HG03442 (cell line): ENCODE measurements around the gene AK2.
"Not testable (repeated sequence)": the region's sequence is repeated elsewhere in the genome, so short reads cannot be mapped to it uniquely, and the experiment has no call there.

ENCODE experiments used
- ATAC-seq: cut with Tn5 transposase; IDR thresholded peaks from one replicate; pipeline ENCODE4 v1.9.1; 2021; ENCODE audit warnings: mild to moderate bottlenecking, moderate library complexity; ENCODE audit not compliant: unreplicated experiment

Gene AK2

GRCh38 chr1:32977546-32978087 lies 59.1 kb downstream of the AK2 start:
- ATAC-seq: no peak

- ATAC-seq: not testable (repeated sequence)
Observed at GRCh38 chr1:32975055-32975454, 61.6 kb downstream of the AK2 start.

- not testable (repeated sequence) for ATAC-seq
Observed at GRCh38 chr1:32973458-32973857, 63.2 kb downstream of the AK2 start.

- no peak for ATAC-seq
Observed at GRCh38 chr1:32972814-32973428, 63.8 kb downstream of the AK2 start.

- ATAC-seq: no peak
Observed at GRCh38 chr1:32971576-32971975, 65.1 kb downstream of the AK2 start.

- no peak for ATAC-seq
Observed at GRCh38 chr1:32971156-32971555, 65.5 kb downstream of the AK2 start.

- ATAC-seq: no peak
Observed at GRCh38 chr1:32969566-32969965, 67.1 kb downstream of the AK2 start.

GRCh38 chr1:32967888-32968568 lies 68.7 kb downstream of the AK2 start:
- no peak for ATAC-seq

GRCh38 chr1:32966900-32967299 lies 69.8 kb downstream of the AK2 start:
- ATAC-seq: no peak

GRCh38 chr1:32965251-32965747 lies 71.4 kb downstream of the AK2 start:
- ATAC-seq: no peak

GRCh38 chr1:32964461-32965250 lies 72.0 kb downstream of the AK2 start, which contains the start of gene RNF19B:
Gene RNF19B (minus strand): TSS chr1:32964809. CDS start chr1:32964685, 124 bp downstream.
- ATAC-seq: peak; percentile 78

GRCh38 chr1:32963746-32964460 lies 72.8 kb downstream of the AK2 start:
- peak; percentile 15 for ATAC-seq

- ATAC-seq: no peak
Observed at GRCh38 chr1:32962248-32962896, 74.3 kb downstream of the AK2 start.

GRCh38 chr1:32960819-32961355 lies 75.8 kb downstream of the AK2 start:
- ATAC-seq: no peak

- ATAC-seq: no peak
Observed at GRCh38 chr1:32960342-32960741, 76.3 kb downstream of the AK2 start.

- ATAC-seq: no peak
Observed at GRCh38 chr1:32958827-32959226, 77.9 kb downstream of the AK2 start.
